Astrocyte (in vitro differentiated cells and primary cell): ENCODE measurements around the gene DLGAP4. TPM values are rescaled to one million over a fixed set of nuclear protein-coding genes. Genes with fewer than 3 reads are reported as not detected.

ENCODE experiments used
- DNase-seq: peaks from one replicate; pipeline ENCODE4 v3.0.0-alpha.2; 2010; ENCODE audit warnings: low read depth
- FAIRE-seq: peaks from 2 replicates; lab custom pipeline; 2011; peaks lifted over from hg19 to GRCh38; lab: Jason Lieb, UNC
- H2AFZ ChIP-seq: 2 replicates; pipeline ENCODE4 v1.6.0; 2012; ENCODE audit warnings: low read depth, low read length, inconsistent platforms
- H3K27ac ChIP-seq: 2 replicates; pipeline ENCODE4 v1.5.1; 2011; ENCODE audit warnings: low read depth, low read length, inconsistent platforms
- H3K27me3 ChIP-seq: 2 replicates; pipeline ENCODE4 v1.6.0; 2011; ENCODE audit warnings: low read length, inconsistent platforms; ENCODE audit not compliant: insufficient read depth
- H3K36me3 ChIP-seq: 2 replicates; pipeline ENCODE4 v1.5.1; 2011; ENCODE audit warnings: low read length, inconsistent platforms; ENCODE audit not compliant: insufficient read depth
- H3K4me1 ChIP-seq: 2 replicates; pipeline ENCODE4 v1.5.1; 2011; ENCODE audit warnings: low read length, inconsistent platforms; ENCODE audit not compliant: insufficient read depth
- H3K4me2 ChIP-seq: 2 replicates; pipeline ENCODE4 v1.6.0; 2012; ENCODE audit warnings: low read length, inconsistent platforms
- H3K4me3 ChIP-seq: 2 replicates; pipeline ENCODE4 v1.5.1; 2011; ENCODE audit warnings: low read depth, mild to moderate bottlenecking, low read length, inconsistent platforms; ENCODE audit not compliant: insufficient read depth
- H3K79me2 ChIP-seq: 2 replicates; pipeline ENCODE4 v1.6.0; 2012; ENCODE audit warnings: mild to moderate bottlenecking, low read length, inconsistent platforms; ENCODE audit not compliant: insufficient read depth
- H3K9ac ChIP-seq: 2 replicates; pipeline ENCODE4 v1.6.0; 2012; ENCODE audit warnings: mild to moderate bottlenecking, low read length, inconsistent platforms
- H3K9me3 ChIP-seq: 2 replicates; pipeline ENCODE4 v1.5.1; 2012; ENCODE audit warnings: low read depth, mild to moderate bottlenecking, low read length, inconsistent platforms; ENCODE audit not compliant: insufficient read depth
- H4K20me1 ChIP-seq: 2 replicates; pipeline ENCODE4 v1.6.0; 2012; ENCODE audit warnings: low read length, inconsistent platforms; ENCODE audit not compliant: insufficient read depth
- H3K27ac Mint-ChIP-seq: one replicate; pipeline ENCODE4 v1.8.0; 2021; ENCODE audit warnings: mild to moderate bottlenecking, mixed read lengths; ENCODE audit not compliant: unreplicated experiment
- H3K27me3 Mint-ChIP-seq: one replicate; pipeline ENCODE4 v1.8.0; 2021; ENCODE audit warnings: low read depth, mixed read lengths; ENCODE audit not compliant: unreplicated experiment
- H3K36me3 Mint-ChIP-seq: one replicate; pipeline ENCODE4 v1.8.0; 2021; ENCODE audit warnings: low read depth, mixed read lengths; ENCODE audit not compliant: unreplicated experiment
- H3K4me1 Mint-ChIP-seq: one replicate; pipeline ENCODE4 v1.8.0; 2021; ENCODE audit warnings: low read depth, mixed read lengths; ENCODE audit not compliant: unreplicated experiment
- H3K4me3 Mint-ChIP-seq: one replicate; pipeline ENCODE4 v1.8.0; 2021; ENCODE audit warnings: mild to moderate bottlenecking, moderate library complexity, mixed read lengths; ENCODE audit not compliant: unreplicated experiment
- H3K9me3 Mint-ChIP-seq: one replicate; pipeline ENCODE4 v1.8.0; 2021; ENCODE audit warnings: mild to moderate bottlenecking, mixed read lengths; ENCODE audit not compliant: unreplicated experiment
- CTCF ChIP-seq: IDR thresholded peaks from 2 replicates; pipeline ENCODE4 v1.5.1; 2011; ENCODE audit warnings: low read depth, mild to moderate bottlenecking, inconsistent platforms, low read length, moderate library complexity; ENCODE audit not compliant: insufficient read depth
- EZH2 ChIP-seq: IDR thresholded peaks from 2 replicates; pipeline ENCODE4 v1.6.1; 2012; ENCODE audit warnings: mild to moderate bottlenecking, low read length, inconsistent platforms; ENCODE audit not compliant: insufficient read depth
- total RNA-seq: library from RNA; stranded (reverse); gene quantifications from 2 replicates; pipeline ENCODE4 v1.2.1, GENCODE V29; 2021

DLGAP4 gene
- total RNA-seq, 1 donor from 2014 or later = 135 TPM

- Histone ChIP-seq H3K4me3 (no peak overlapping the region), H3K4me1 (no peaks in the 10 kb centered on the region), H3K27me3 (no peaks in the 10 kb centered on the region), H3K79me2 (no peaks in the 10 kb centered on the region), H3K9me3 (no peaks in the 10 kb centered on the region), H4K20me1 (peaks cover 2% of the 10 kb centered on the region), H3K36me3 (peaks cover 5% of the 10 kb centered on the region), H2AFZ (no peak overlapping the region), H3K4me2 (no peak overlapping the region), H3K9ac (no peak overlapping the region), H3K27ac (no peak overlapping the region)
- FAIRE-seq (no peak), DNase-seq (no peak)
- H3K4me1 Mint-ChIP-seq = no peaks in the 10 kb centered on the region
- no peak for TF ChIP-seq CTCF
- TF ChIP-seq EZH2 = no peak
- H3K36me3 Mint-ChIP-seq = peaks cover 8% of the 10 kb centered on the region
- H3K27ac Mint-ChIP-seq = no peak overlapping the region
- H3K27me3 Mint-ChIP-seq = peaks cover 5% of the 10 kb centered on the region
- no peak overlapping the region for H3K4me3 Mint-ChIP-seq
- H3K9me3 Mint-ChIP-seq = no peaks in the 10 kb centered on the region
These were observed 45.8 kb upstream of the DLGAP4 start for GRCh38 chr20:36260316-36260715.

- no peak overlapping the region for H2AFZ ChIP-seq
- no peak overlapping the region for H3K27ac Mint-ChIP-seq
- H3K4me2 ChIP-seq = no peak overlapping the region
- H3K4me1 ChIP-seq = no peaks in the 10 kb centered on the region
- H3K9ac ChIP-seq = no peak overlapping the region
- DNase-seq (no peak), FAIRE-seq (no peak)
- H3K36me3 ChIP-seq = peaks cover 3% of the 10 kb centered on the region
- no peak overlapping the region for H3K4me3 ChIP-seq
- H3K27me3 ChIP-seq = no peaks in the 10 kb centered on the region
- no peaks in the 10 kb centered on the region for H4K20me1 ChIP-seq
- H3K27me3 Mint-ChIP-seq = peaks cover 9% of the 10 kb centered on the region
- H3K9me3 ChIP-seq = no peaks in the 10 kb centered on the region
- no peak overlapping the region for H3K4me3 Mint-ChIP-seq
- H3K9me3 Mint-ChIP-seq = no peaks in the 10 kb centered on the region
- peaks cover 5% of the 10 kb centered on the region for H3K36me3 Mint-ChIP-seq
- H3K79me2 ChIP-seq = no peaks in the 10 kb centered on the region
- no peaks in the 10 kb centered on the region for H3K4me1 Mint-ChIP-seq
- no peak overlapping the region for H3K27ac ChIP-seq
- TF ChIP-seq EZH2 = no peak
- TF ChIP-seq CTCF = no peak
These were observed 44.6 kb upstream of the DLGAP4 start for GRCh38 chr20:36261389-36262105.

GRCh38 chr20:36262440-36262839 is 43.7 kb upstream of the DLGAP4 start:
- Mint-ChIP-seq H3K9me3 (no peaks in the 10 kb centered on the region), H3K4me3 (no peak overlapping the region), H3K27ac (no peak overlapping the region), H3K27me3 (peaks cover 11% of the 10 kb centered on the region), H3K4me1 (no peaks in the 10 kb centered on the region), H3K36me3 (no peaks in the 10 kb centered on the region)
- Histone ChIP-seq H4K20me1 (no peaks in the 10 kb centered on the region), H3K79me2 (no peaks in the 10 kb centered on the region), H3K27me3 (no peaks in the 10 kb centered on the region), H2AFZ (no peak overlapping the region), H3K9me3 (no peaks in the 10 kb centered on the region), H3K4me3 (no peak overlapping the region), H3K27ac (no peak overlapping the region), H3K36me3 (no peaks in the 10 kb centered on the region), H3K9ac (no peak overlapping the region), H3K4me1 (no peaks in the 10 kb centered on the region), H3K4me2 (no peak overlapping the region)
- FAIRE-seq (no peak), DNase-seq (no peak)
- no peak for TF ChIP-seq EZH2
- no peak for TF ChIP-seq CTCF
